ENCODE results near the gene R3HDM4. TPM values are rescaled to one million over a fixed set of nuclear protein-coding genes. Genes with fewer than 3 reads are reported as not detected.
"Not testable (repeated sequence)": the region's sequence is repeated elsewhere in the genome, so short reads cannot be mapped to it uniquely, and the experiment has no call there.

R3HDM4 gene
- polyA plus RNA-seq (2013, experiment 1 of 2; ENCODE audit: insufficient read length): 68.7 TPM
- polyA plus RNA-seq (2013, experiment 2 of 2; ENCODE audit: insufficient read length): 74.8 TPM

- DNase-seq: peak; percentile 57
Measured at GRCh38 chr19:913080-913748, at the start of gene R3HDM4. Gene R3HDM4 (minus strand): TSS chr19:913219. CDS start chr19:913157, 62 bp downstream.

GRCh38 chr19:961866-962620, 49.0 kb upstream of the R3HDM4 start:
- no peak for DNase-seq

GRCh38 chr19:960601-960938, 47.6 kb upstream of the R3HDM4 start:
- no peak for DNase-seq

GRCh38 chr19:960020-960419, 47.0 kb upstream of the R3HDM4 start:
- no peak for DNase-seq

GRCh38 chr19:958967-959855, 46.2 kb upstream of the R3HDM4 start:
- no peak for DNase-seq

- DNase-seq: not testable (repeated sequence)
Measured at GRCh38 chr19:957578-957977, 44.6 kb upstream of the R3HDM4 start.

- peak; percentile 75 for DNase-seq
Measured at GRCh38 chr19:956766-957440, 43.9 kb upstream of the R3HDM4 start.

- DNase-seq: no peak
Measured at GRCh38 chr19:955803-956765, 43.1 kb upstream of the R3HDM4 start.

- no peak for DNase-seq
Measured at GRCh38 chr19:954672-955494, 41.9 kb upstream of the R3HDM4 start.

GRCh38 chr19:954272-954671, 41.3 kb upstream of the R3HDM4 start:
- no peak for DNase-seq

GRCh38 chr19:953445-954271, 40.6 kb upstream of the R3HDM4 start:
- DNase-seq: no peak

GRCh38 chr19:952680-953444, 39.8 kb upstream of the R3HDM4 start:
- DNase-seq: peak; percentile 24

GRCh38 chr19:952049-952679, 39.1 kb upstream of the R3HDM4 start:
- DNase-seq: no peak

- no peak for DNase-seq
Measured at GRCh38 chr19:950352-951066, 37.5 kb upstream of the R3HDM4 start.

GRCh38 chr19:948842-949496, 36.0 kb upstream of the R3HDM4 start:
- DNase-seq: no peak

GRCh38 chr19:947707-948539, 34.9 kb upstream of the R3HDM4 start:
- DNase-seq: no peak
